Ovary (tissue), 3 donors: Measurements from ENCODE around the gene GUCD1.

Source experiments
- EP300 ChIP-seq: sonication (generic); formaldehyde crosslinking; IDR thresholded peaks from one replicate; pipeline ENCODE4 v1.6.1; 2017; ENCODE audit warnings: antibody characterized with exemption
- POLR2A ChIP-seq: fragments of 450-650 bp; IDR thresholded peaks from one replicate; pipeline ENCODE4 v1.6.1; 2017; ENCODE audit warnings: antibody characterized with exemption, mild to moderate bottlenecking, moderate library complexity
- TF ChIP-seq, protein P1 (sequence below), 3 donors: fragments of 450-650 bp in 2 of 3; fragments of 200-600 bp in 1 of 3; IDR thresholded peaks; one replicate each; pipeline versions ENCODE4 v1.5.1 to v1.8.0; 2016 to 2022; ENCODE audit warnings: antibody characterized with exemption in 3 of 3, mild to moderate bottlenecking in 1 of 3
- donor health status: DM: no; HTN: no; CAD: no.

DNA sequence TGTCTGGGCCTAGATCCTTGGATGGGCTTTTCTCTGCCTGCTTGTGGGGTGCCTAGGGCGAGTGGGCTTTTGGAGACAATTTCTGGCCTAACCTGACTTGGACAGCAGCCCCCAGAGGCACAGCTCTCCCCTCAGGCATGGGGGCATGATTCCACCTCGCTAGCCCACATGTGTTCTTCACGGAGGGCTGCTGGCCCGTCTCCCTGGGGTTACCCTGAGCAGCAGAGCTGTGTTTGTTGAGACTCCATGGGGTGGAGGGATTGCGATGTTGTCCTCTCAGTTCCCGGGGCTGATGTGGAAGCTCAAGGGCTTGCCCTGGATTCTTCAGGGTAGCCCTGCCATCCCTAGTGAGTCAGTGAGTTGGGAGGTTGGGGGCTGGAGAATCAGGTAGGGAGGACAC lies 40.3 kb upstream of the GUCD1 start:
- TF ChIP-seq, protein P1, sequence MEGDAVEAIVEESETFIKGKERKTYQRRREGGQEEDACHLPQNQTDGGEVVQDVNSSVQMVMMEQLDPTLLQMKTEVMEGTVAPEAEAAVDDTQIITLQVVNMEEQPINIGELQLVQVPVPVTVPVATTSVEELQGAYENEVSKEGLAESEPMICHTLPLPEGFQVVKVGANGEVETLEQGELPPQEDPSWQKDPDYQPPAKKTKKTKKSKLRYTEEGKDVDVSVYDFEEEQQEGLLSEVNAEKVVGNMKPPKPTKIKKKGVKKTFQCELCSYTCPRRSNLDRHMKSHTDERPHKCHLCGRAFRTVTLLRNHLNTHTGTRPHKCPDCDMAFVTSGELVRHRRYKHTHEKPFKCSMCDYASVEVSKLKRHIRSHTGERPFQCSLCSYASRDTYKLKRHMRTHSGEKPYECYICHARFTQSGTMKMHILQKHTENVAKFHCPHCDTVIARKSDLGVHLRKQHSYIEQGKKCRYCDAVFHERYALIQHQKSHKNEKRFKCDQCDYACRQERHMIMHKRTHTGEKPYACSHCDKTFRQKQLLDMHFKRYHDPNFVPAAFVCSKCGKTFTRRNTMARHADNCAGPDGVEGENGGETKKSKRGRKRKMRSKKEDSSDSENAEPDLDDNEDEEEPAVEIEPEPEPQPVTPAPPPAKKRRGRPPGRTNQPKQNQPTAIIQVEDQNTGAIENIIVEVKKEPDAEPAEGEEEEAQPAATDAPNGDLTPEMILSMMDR (IDR thresholded peaks at IDR 0.05): no peak
- TF ChIP-seq POLR2A: no peak
- TF ChIP-seq EP300: no peak
